CD14-positive monocyte (primary cell): Measurements from ENCODE around the gene MAP3K20. TPM values are rescaled to one million over a fixed set of nuclear protein-coding genes. Genes with fewer than 3 reads are reported as not detected.

Source experiments
- DNase-seq, 3 donors: peaks; one replicate each; pipeline ENCODE4 v3.0.0-alpha.2; 2011 to 2022
- H2AFZ ChIP-seq: 2 replicates; pipeline ENCODE4 v1.6.0; 2012; ENCODE audit warnings: mild to moderate bottlenecking, low read depth, low read length, inconsistent platforms; ENCODE audit not compliant: insufficient read depth, poor library complexity, severe bottlenecking
- H3K27ac ChIP-seq, 2 donors: 1 replicate in 1 of 2; 2 replicates in 1 of 2; pipeline ENCODE4 v1.5.1; 2012 to 2013; ENCODE audit warnings: low read length in 2 of 2, control low read depth in 1 of 2, inconsistent platforms in 1 of 2, low read depth in 1 of 2, mild to moderate bottlenecking in 1 of 2
- H3K27me3 ChIP-seq, 2 donors: one replicate each; pipeline versions ENCODE4 v1.6.0 to v1.6.1; 2011 to 2013; ENCODE audit warnings: low read length in 2 of 2; ENCODE audit not compliant: control insufficient read depth in 2 of 2, insufficient read depth in 2 of 2
- H3K36me3 ChIP-seq, 2 donors: replicated peaks in 1 of 2; 1 replicate in 1 of 2; 2 replicates in 1 of 2; pipeline versions ENCODE4 v1.5.1 to v1.6.1; 2012 to 2013; ENCODE audit warnings: low read length in 2 of 2, control low read depth in 1 of 2, inconsistent platforms in 1 of 2, mild to moderate bottlenecking in 1 of 2; ENCODE audit not compliant: insufficient read depth in 2 of 2, control insufficient read depth in 1 of 2
- H3K4me1 ChIP-seq, 2 donors: 1 replicate in 1 of 2; 2 replicates in 1 of 2; pipeline versions ENCODE4 v1.5.1 to v1.6.1; 2012 to 2013; ENCODE audit warnings: low read length in 2 of 2, control low read depth in 1 of 2, inconsistent platforms in 1 of 2, mild to moderate bottlenecking in 1 of 2, moderate library complexity in 1 of 2; ENCODE audit not compliant: insufficient read depth in 2 of 2, control insufficient read depth in 1 of 2
- H3K4me2 ChIP-seq: replicated peaks from 2 replicates; pipeline ENCODE3; 2012; ENCODE audit warnings: low read length, moderate library complexity, mild to moderate bottlenecking; ENCODE audit not compliant: poor library complexity, severe bottlenecking; ENCODE audit errors: extremely low read depth
- H3K4me3 ChIP-seq, 3 experiments: fragments of 200-600 bp in 1 of 3; sonication (generic) in 1 of 3; replicated peaks in 1 of 3; 1 replicate in 2 of 3; 2 replicates in 1 of 3; pipeline ENCODE4 v1.5.1; 2011 to 2013; ENCODE audit warnings: low read length in 3 of 3, mild to moderate bottlenecking in 3 of 3, control low read depth in 2 of 3, low read depth in 2 of 3, inconsistent platforms in 1 of 3, moderate library complexity in 1 of 3
- H3K79me2 ChIP-seq: 2 replicates; pipeline ENCODE4 v1.6.0; 2012; ENCODE audit warnings: mild to moderate bottlenecking, control low read depth, inconsistent platforms, low read length, moderate library complexity; ENCODE audit not compliant: insufficient read depth
- H3K9ac ChIP-seq: 2 replicates; pipeline ENCODE4 v1.6.0; 2017; ENCODE audit warnings: low read length, mild to moderate bottlenecking; ENCODE audit not compliant: insufficient read depth, poor library complexity, severe bottlenecking
- H3K9me3 ChIP-seq, 2 donors: replicated peaks in 1 of 2; 1 replicate in 1 of 2; 2 replicates in 1 of 2; pipeline versions ENCODE4 v1.5.1 to v1.6.1; 2012 to 2013; ENCODE audit warnings: low read length in 2 of 2, control low read depth in 1 of 2; ENCODE audit not compliant: control insufficient read depth in 1 of 2, insufficient read depth in 1 of 2
- H4K20me1 ChIP-seq: 2 replicates; pipeline ENCODE4 v1.6.0; 2012; ENCODE audit warnings: mild to moderate bottlenecking, low read length, control low read depth, moderate library complexity; ENCODE audit not compliant: insufficient read depth
- H3K27ac Mint-ChIP-seq, 7 donors: one replicate each; pipeline ENCODE4 v1.8.0; 2020; ENCODE audit warnings: mild to moderate bottlenecking in 7 of 7, mixed read lengths in 7 of 7, moderate library complexity in 6 of 7, inconsistent platforms in 2 of 7
- H3K27me3 Mint-ChIP-seq, 3 donors: one replicate each; pipeline ENCODE4 v1.8.0; 2021 to 2022; ENCODE audit warnings: low read depth in 3 of 3, mild to moderate bottlenecking in 3 of 3, mixed read lengths in 3 of 3, moderate library complexity in 3 of 3, inconsistent platforms in 1 of 3
- H3K36me3 Mint-ChIP-seq, 2 donors: one replicate each; pipeline ENCODE4 v1.8.0; 2020; ENCODE audit warnings: mixed read lengths in 2 of 2, inconsistent platforms in 1 of 2, mild to moderate bottlenecking in 1 of 2
- H3K4me1 Mint-ChIP-seq: one replicate; pipeline ENCODE4 v1.8.0; 2020; ENCODE audit warnings: mild to moderate bottlenecking, mixed read lengths
- H3K4me3 Mint-ChIP-seq, 2 donors: one replicate each; pipeline ENCODE4 v1.8.0; 2020; ENCODE audit warnings: mild to moderate bottlenecking in 2 of 2, mixed read lengths in 2 of 2, moderate library complexity in 1 of 2
- H3K9me3 Mint-ChIP-seq, 7 donors: one replicate each; pipeline ENCODE4 v1.8.0; 2020 to 2022; ENCODE audit warnings: mixed read lengths in 7 of 7, mild to moderate bottlenecking in 6 of 7, moderate library complexity in 6 of 7, inconsistent platforms in 2 of 7
- CTCF ChIP-seq: fragments of 200-600 bp; IDR thresholded peaks from one replicate; pipeline ENCODE4 v1.8.0; 2022; ENCODE audit warnings: antibody characterized with exemption, mild to moderate bottlenecking
- WGBS: methylation state at CpG from one replicate; pipeline ENCODE4 v1.1.5; 2013; ENCODE audit warnings: missing lambda C conversion rate; ENCODE audit not compliant: insufficient coverage; 5-methylcytosine and 5-hydroxymethylcytosine counted together
- intact Hi-C, 2 donors: fragments of 100-400 bp; cut with micrococcal nuclease; formaldehyde crosslinking; loops; one replicate each; pipeline versions ENCODE4 v1.15.0 to v1.15.1; 2023
- polyA plus RNA-seq, 3 donors: library from polyadenylated mRNA; depleted of rRNA in 1 of 3; unstranded in 2 of 3; stranded (reverse) in 1 of 3; fragments of 300-500 nt in 2 of 3; fragments of >200 nt in 1 of 3; fragmentation: Illumina TruSeq in 2 of 3; gene quantifications; 1 replicate in 2 of 3; 2 replicates in 1 of 3; pipeline ENCODE4 v1.2.3, GENCODE V29; 2012 to 2021

Gene MAP3K20
- polyA plus RNA-seq, 3 donors, result 14.3 to 30.7 (median 21.6) TPM

- no peak for DNase-seq
- no peaks in the 10 kb centered on the region for H3K27me3 Mint-ChIP-seq
- Histone ChIP-seq H3K4me3 (no peak overlapping the region), H3K36me3 (peaks cover 6 to 66% of the 10 kb centered on the region in 2 donors), H4K20me1 (peaks cover 11% of the 10 kb centered on the region), H3K4me2 (no peak overlapping the region), H3K9me3 (no peaks in the 10 kb centered on the region), H2AFZ (no peak overlapping the region), H3K27me3 (no peaks in the 10 kb centered on the region), H3K9ac (no peak overlapping the region), H3K27ac (no peak overlapping the region), H3K4me1 (no peaks in the 10 kb centered on the region), H3K79me2 (peaks cover 2% of the 10 kb centered on the region)
- H3K4me1 Mint-ChIP-seq, result peaks cover 7% of the 10 kb centered on the region
- no peak overlapping the region for H3K4me3 Mint-ChIP-seq
- intact Hi-C loops, result no loop called here
- H3K9me3 Mint-ChIP-seq, result no peaks in the 10 kb centered on the region
- no CpG with 5 or more reads among the region's 2 CpGs for WGBS
- TF ChIP-seq CTCF, result no peak
- peak overlapping the region in 1 of 7 donors; percentile 20 for H3K27ac Mint-ChIP-seq
- H3K36me3 Mint-ChIP-seq, result peaks cover 39 to 51% of the 10 kb centered on the region in 2 donors
Measured at GRCh38 chr2:173099271-173099670, 23.6 kb downstream of the MAP3K20 start.

- no peak overlapping the region for H3K27ac Mint-ChIP-seq
- Histone ChIP-seq H2AFZ (no peak overlapping the region), H4K20me1 (peaks cover 9% of the 10 kb centered on the region), H3K9ac (no peak overlapping the region), H3K27ac (no peak overlapping the region), H3K4me3 (no peak overlapping the region), H3K4me1 (no peaks in the 10 kb centered on the region), H3K36me3 (peaks cover 6 to 61% of the 10 kb centered on the region in 2 donors), H3K27me3 (no peaks in the 10 kb centered on the region), H3K9me3 (no peaks in the 10 kb centered on the region), H3K4me2 (no peak overlapping the region), H3K79me2 (no peaks in the 10 kb centered on the region)
- no peak overlapping the region for H3K4me3 Mint-ChIP-seq
- H3K4me1 Mint-ChIP-seq, result peaks cover 7% of the 10 kb centered on the region
- H3K36me3 Mint-ChIP-seq, result peaks cover 39 to 49% of the 10 kb centered on the region in 2 donors
- DNase-seq, result no peak
- no peak for TF ChIP-seq CTCF
- intact Hi-C loops, result no loop called here
- no CpG with 5 or more reads among the region's 2 CpGs for WGBS
- no peaks in the 10 kb centered on the region for H3K9me3 Mint-ChIP-seq
- H3K27me3 Mint-ChIP-seq, result no peaks in the 10 kb centered on the region
Measured at GRCh38 chr2:173099804-173100203, 24.2 kb downstream of the MAP3K20 start.
